Stimulated activated CD4-positive, alpha-beta T cell treated with anti-CD3 and anti-CD28 coated beads, Interleukin-1b, Interleukin-23, amount 100 ng/mL, for 24 hours (primary cell): Measurements from ENCODE around the gene LYPD6.

Source experiments
- DNase-seq, 4 experiments: peaks; one replicate each; pipeline ENCODE4 v3.0.0-alpha.2; 2020; ENCODE audit warnings: low read depth in 4 of 4, low spot score in 1 of 4

Gene LYPD6

GRCh38 chr2:149346272-149346671, 15.9 kb downstream of the LYPD6 start:
- DNase-seq, result no peak

GRCh38 chr2:149348291-149348690, 17.9 kb downstream of the LYPD6 start:
- DNase-seq, result no peak

- DNase-seq, result no peak
Observed at GRCh38 chr2:149353421-149353820, 23.0 kb downstream of the LYPD6 start.

GRCh38 chr2:149355716-149356422, 25.5 kb downstream of the LYPD6 start:
- no peak for DNase-seq

GRCh38 chr2:149357058-149357457, 26.7 kb downstream of the LYPD6 start:
- no peak for DNase-seq

- no peak for DNase-seq
Observed at GRCh38 chr2:149360106-149360505, 29.7 kb downstream of the LYPD6 start.

- no peak for DNase-seq
Observed at GRCh38 chr2:149363958-149364357, 33.6 kb downstream of the LYPD6 start.

- DNase-seq, result no peak
Observed at GRCh38 chr2:149364839-149365238, 34.5 kb downstream of the LYPD6 start.

- DNase-seq, result no peak
Observed at GRCh38 chr2:149365931-149366583, 35.7 kb downstream of the LYPD6 start.

- DNase-seq, result no peak
Observed at GRCh38 chr2:149370061-149370775, 39.8 kb downstream of the LYPD6 start.

- no peak for DNase-seq
Observed at GRCh38 chr2:149371476-149371875, 41.1 kb downstream of the LYPD6 start.

- DNase-seq, result no peak
Observed at GRCh38 chr2:149375801-149376361, 45.5 kb downstream of the LYPD6 start.

- no peak for DNase-seq
Observed at GRCh38 chr2:149380205-149380604, 49.8 kb downstream of the LYPD6 start.

GRCh38 chr2:149383340-149383739, 53.0 kb downstream of the LYPD6 start:
- DNase-seq, result no peak

GRCh38 chr2:149385350-149385749, 55.0 kb downstream of the LYPD6 start:
- no peak for DNase-seq

- no peak for DNase-seq
Observed at GRCh38 chr2:149387411-149387810, 57.0 kb downstream of the LYPD6 start.

- DNase-seq, result no peak
Observed at GRCh38 chr2:149388120-149388816, 57.9 kb downstream of the LYPD6 start.

GRCh38 chr2:149389506-149390167, 59.2 kb downstream of the LYPD6 start:
- DNase-seq, result no peak

GRCh38 chr2:149393614-149394013, 63.2 kb downstream of the LYPD6 start:
- DNase-seq, result no peak

GRCh38 chr2:149394864-149395263, 64.5 kb downstream of the LYPD6 start:
- no peak for DNase-seq
